Activated naive CD8-positive, alpha-beta T cell treated with anti-CD3 and anti-CD28 coated beads, Interleukin-2, amount 50 U/mL, for 16 hours (primary cell): ENCODE results near the gene RFX7.

Experiments used
- DNase-seq: peaks from one replicate; pipeline ENCODE4 v3.0.0-alpha.2; 2020; ENCODE audit warnings: low read depth, low spot score

Gene RFX7

DNA sequence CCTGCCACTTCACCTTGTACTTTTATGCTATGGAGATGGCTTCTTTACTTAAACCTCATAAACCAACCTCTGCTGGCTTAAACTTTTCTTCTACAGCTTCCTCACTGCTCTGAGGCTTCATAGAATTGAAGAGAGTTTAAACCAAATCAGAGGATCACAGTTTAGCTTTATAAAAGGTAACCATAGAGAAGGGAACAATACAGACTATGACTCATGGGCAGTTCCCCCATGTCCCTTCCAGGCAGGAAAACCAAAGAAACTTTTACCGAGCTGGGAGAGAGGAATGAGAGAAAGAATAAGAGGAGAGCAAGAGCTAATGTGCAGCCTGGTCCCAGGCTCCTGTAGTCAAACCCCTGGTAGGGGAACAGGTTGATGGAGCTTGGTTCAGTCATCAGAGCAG is 196.3 kb downstream of the RFX7 start:
- DNase-seq = no peak

GRCh38 chr15:56045068-56045748 is 198.5 kb downstream of the RFX7 start:
- DNase-seq = no peak

GRCh38 chr15:56042982-56043980 is 200.4 kb downstream of the RFX7 start:
- DNase-seq = peak; percentile 1

DNA sequence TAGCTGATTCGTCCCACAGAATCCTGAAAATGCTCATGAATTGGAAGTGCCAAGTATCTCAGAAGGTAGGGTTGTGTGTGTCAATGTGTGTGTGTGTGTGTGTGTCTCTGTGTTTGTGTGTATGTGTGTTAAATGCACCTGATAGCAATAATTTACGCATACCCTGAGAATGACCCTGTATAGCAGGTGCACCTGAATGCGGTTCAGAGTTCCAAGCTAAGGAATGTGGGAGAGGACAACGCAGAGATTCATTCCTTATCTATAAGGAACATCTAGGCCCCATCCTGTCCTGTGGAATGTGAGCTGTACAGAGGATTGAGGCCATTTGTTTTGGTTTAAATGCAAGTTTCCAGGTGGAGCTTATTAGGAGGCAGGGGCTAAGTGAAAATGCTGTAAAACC is 201.2 kb downstream of the RFX7 start:
- no peak for DNase-seq

DNA sequence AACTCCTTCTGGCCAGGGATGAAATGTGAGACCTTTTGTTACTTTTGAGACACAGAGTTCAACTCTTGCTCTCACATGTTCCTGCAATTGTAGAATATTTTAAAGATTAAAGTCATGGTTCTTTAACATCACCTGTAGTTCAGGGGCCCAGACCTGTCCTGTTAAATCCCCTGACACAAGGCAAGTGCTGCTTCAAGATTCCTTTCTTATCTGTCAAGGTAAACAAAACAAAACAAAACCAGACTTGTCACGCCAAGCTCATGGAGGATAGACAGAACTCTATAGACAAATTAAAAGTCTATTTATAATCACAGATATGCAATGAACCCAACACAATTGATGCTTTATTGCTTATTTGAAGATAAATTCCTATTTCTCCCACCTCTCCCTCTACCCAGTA is 201.6 kb downstream of the RFX7 start:
- DNase-seq = no peak

- DNase-seq = no peak
Observed at GRCh38 chr15:56040081-56041035, 203.3 kb downstream of the RFX7 start.

GRCh38 chr15:56038707-56039106 is 205.0 kb downstream of the RFX7 start:
- no peak for DNase-seq

DNA sequence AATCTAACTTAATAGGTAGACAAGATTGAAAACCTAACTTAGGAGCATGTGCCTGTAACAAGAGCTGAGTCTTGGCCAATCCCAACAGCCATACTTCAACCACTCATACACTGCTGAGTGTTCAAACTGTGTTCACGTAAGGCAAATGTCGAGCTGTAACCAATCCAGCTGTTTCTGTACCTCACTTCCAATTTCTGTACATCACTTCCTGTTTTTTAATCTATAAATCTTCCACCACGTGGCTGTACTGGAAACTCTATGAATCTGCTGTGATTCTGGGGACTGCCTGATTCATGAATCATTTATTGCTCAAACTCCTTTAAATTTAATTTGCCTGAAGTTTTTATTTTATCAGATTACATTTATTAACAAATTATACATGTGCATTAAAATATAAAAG is 205.7 kb downstream of the RFX7 start:
- no peak for DNase-seq
